Stimulated activated CD4-positive, alpha-beta T cell treated with anti-CD3 and anti-CD28 coated beads, Interleukin-12 subunit alpha, Interleukin-12 subunit beta, amount 100 ng/mL, for 24 hours (primary cell): ENCODE measurements around the gene ZG16.

Experiments
- DNase-seq, 2 experiments: peaks; one replicate each; pipeline ENCODE4 v3.0.0-alpha.2; 2020; ENCODE audit warnings: low read depth in 2 of 2

The ZG16 gene

DNA sequence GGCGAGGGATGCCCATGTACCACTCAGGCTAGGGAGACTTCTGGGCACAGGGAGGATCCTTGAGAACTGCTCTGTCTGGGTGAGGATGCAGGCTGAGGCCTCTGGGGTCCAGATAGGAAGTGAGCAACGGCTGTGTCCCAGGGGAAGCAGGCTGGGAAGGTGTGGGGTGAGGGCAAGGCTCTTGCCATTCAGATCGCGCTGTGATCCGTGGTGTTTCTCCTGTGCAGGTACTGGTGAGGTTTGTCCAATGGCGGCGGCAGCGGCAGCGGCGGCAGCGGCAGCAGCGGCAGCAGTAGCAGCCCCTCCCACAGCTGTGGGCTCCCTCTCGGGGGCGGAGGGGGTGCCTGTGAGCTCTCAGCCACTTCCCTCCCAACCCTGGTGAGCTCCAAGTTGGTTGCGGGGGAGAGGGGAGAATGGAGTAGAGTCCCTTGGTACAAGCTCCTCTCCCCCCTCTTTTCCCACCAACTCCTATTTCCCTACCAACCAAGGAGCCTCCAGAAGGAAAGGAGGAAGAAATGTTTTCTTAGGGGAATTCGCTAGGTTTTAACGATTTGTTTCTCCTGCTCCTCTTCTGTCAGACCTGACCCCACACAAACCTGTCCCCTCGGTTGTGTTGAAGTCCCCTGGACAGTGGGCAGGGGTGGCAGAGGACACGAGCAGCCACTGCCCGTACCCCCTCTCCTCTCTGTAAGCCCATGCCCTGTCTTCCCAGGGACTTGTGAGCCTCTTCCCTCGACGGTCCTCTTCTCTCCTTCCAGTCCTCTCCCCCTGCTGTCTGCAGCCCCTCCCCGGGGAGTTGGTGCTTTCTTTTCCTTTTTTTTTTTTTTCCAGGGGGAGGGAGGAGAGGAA, 32.0 kb downstream of the ZG16 start:
- no peak for DNase-seq

DNA sequence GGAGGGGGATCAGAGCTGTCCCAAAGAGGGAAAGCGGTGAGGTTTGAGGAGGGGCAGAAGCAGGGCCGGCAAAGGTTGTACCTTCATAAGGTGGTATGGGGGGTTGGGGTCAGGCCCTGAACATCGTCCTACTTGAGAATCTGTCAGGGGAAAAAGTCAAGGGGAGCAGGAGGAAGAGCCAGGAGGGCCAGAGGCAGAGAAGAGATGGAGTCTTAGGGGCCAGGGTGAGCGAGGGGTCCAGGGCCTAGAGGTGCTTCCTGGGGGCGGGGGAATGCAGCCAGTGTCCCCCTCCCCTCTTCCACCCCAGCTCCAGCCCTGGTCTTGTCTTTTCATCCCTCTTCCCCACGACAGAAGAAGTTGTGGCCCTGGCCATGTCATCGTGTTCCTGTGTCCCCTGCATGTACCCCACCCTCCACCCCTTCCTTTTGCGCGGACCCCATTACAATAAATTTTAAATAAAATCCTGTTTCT, 32.7 kb downstream of the ZG16 start:
- DNase-seq, result no peak

DNA sequence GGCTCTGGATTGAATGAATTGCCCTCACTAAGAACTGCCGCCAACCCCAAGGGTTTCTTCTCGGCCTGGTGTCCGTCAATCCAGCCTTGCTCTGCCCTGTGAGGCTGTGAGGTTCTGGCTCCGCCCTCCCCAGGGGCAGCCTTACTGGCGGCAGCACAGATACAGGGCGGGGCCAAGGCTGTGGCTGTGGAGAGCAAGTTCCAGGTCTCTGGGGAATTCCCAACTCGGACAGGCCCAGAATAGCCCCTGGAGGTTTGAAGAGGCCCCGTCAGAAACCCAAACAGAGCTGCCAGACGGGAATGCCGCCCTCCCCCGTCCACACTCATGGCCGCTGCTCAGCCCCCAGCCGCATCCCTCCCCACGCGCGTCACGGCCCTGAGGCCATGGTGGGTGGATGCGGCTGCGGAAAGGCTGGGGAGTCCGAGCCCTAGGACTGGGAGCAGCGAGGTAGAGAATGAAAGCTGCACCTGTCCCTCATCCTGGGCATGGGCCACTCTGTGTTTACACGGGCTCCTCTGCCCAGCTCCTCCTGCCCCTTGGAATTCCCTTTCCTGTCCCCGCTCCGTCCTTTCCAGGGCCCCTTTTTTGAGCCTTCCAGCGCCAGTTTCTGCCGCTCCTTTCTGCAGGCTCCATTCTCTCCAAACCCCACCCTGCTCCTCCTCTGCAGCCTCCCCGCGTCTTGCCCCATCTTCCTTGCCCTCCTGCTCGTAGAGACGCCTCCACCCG, 33.3 kb downstream of the ZG16 start:
- DNase-seq, result peak; percentile 44 to 84

DNA sequence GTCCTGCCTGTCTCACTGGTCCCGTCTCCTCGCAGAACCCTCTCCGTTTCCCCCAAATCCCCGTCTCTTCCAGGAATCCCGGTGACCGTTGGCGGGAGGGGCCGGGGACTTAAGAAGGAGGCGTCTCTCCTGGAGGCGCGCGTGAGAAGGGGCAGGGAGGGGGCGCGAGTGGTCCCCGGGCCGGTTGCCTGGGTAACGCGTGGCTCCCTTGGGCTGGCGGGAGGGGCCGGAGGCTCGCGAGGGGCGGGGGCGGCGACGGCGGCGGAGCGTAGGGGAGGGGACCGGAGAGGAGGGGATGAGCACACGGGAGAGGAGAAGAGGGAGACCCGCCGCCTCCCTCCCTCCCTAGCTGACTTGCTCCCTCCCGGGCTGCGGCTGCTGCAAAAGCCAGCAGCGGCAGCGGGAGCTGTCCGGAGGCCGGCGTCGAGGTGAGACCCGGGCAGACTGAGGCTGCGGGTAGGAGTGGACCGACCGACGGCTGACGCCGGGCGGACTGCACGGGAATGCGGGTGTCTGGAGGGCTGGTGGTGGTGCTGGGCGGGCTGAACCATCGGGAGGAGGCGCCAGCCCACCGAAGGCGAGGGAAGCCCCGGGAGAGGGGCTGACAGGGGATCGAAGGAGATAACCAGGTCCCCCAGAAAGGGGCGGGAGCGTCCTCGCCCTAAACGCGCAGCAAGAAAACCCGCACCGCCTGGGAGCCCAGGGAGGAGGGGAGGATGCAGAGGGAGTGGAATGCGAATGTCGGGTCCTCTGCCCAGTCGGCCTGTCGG, 34.0 kb downstream of the ZG16 start, which contains the start of gene PRRT2:
PRRT2 (plus strand) TSS at position 298 of the 770 bp plus-strand sequence. CDS start 862 bp downstream, outside the sequence.
- no peak for DNase-seq

DNA sequence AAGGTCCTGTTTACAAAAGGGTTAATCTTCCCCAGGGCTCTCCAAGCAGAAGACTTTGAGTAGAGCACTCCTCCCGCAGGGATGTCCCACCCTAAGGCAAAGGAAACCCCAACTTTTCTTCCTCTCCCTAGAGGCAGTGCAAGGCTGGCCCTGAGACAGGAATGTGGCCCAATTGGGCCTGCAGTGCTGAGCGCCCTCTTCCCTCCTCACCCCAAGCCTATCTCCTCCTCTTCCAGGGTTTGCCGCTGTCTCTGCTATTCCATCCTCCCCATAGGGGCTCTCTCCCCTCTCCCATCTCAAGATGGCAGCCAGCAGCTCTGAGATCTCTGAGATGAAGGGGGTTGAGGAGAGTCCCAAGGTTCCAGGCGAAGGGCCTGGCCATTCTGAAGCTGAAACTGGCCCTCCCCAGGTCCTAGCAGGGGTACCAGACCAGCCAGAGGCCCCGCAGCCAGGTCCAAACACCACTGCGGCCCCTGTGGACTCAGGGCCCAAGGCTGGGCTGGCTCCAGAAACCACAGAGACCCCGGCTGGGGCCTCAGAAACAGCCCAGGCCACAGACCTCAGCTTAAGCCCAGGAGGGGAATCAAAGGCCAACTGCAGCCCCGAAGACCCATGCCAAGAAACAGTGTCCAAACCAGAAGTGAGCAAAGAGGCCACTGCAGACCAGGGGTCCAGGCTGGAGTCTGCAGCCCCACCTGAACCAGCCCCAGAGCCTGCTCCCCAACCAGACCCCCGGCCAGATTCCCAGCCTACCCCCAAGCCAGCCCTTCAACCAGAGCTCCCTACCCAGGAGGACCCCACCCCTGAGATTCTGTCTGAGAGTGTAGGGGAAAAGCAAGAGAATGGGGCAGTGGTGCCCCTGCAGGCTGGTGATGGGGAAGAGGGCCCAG, 34.9 kb downstream of the ZG16 start:
- DNase-seq, result no peak

DNA sequence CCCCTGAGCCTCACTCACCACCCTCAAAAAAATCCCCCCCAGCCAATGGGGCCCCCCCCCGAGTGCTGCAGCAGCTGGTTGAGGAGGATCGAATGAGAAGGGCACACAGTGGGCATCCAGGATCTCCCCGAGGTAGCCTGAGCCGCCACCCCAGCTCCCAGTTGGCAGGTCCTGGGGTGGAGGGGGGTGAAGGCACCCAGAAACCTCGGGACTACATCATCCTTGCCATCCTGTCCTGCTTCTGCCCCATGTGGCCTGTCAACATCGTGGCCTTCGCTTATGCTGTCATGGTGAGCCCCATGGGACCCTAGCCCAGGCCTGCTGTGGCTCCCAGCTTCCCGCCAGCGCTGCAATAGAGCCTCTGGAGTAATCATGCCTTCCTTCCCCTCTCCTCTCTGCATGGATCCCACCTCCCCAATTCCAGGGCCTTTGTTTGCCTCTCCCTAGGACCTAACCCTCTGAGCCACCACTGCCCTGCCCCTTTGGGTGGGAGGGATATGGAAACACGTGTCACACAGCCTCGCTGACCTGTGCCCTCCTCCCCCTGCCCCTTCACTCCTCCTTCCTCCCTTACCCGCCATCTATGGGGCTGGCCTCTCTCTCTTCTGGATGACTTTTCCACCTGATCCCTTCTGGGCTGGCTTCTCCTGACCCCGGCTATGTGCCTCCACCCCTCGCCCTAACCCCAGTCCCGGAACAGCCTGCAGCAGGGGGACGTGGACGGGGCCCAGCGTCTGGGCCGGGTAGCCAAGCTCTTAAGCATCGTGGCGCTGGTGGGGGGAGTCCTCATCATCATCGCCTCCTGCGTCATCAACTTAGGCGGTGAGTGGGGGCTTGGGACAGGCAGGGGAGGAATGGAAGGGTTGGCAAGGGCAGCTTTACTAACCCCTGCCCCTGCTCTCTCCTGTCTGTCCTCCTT, 35.8 kb downstream of the ZG16 start:
- DNase-seq, result no peak

DNA sequence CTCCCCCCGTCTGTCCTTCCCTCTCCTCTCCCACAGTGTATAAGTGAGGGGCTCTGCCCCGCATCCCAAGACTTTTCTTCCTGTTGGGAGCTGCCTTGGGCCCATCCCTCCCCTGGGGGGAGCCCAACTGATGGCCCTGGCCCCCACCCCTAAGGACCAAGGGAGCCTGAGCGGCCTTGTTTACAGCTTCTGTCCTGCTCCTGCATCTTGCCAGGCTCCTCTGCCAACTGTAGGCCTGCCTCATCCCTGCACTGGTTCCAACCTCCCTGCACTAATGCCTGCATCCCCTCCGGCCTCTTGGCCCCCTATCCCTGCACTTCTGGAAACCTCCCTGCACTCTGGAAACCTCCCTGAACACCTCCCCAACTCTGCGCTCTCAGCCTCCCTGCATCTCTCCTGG, 36.5 kb downstream of the ZG16 start:
- no peak for DNase-seq

DNA sequence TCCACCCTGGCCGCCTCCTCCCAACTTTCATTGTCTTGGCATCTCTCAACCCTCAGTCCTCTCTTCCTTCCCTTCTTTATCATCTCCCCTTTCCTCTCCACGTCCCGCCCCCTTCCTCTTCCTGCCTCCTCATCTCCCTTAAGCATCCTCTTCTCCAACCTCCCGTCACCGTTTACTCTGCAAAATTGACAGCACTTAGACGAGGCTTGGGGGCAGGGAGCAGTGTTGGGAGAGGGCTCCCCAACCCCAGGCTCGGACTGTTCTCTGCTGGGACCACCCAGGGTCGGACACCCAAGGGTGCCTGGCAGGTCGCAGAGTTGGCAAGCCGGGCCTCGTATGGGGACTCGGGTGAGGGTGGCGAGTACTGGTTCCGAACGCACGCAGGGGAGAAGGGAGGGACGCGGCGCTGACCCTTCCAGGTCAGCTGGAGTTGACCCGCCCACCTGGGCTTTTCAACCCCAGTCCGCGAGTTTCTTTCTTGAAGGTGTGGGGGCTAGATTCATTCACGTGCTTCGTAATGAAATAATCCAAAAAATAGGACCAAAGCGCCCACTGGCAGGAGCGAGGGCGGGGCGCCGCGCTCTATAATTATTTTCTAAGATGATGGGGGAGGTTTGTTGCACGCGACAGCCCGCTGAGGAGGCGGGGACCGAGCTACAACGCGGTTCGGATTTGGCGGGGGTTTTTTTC, 37.1 kb downstream of the ZG16 start:
- no peak for DNase-seq

DNA sequence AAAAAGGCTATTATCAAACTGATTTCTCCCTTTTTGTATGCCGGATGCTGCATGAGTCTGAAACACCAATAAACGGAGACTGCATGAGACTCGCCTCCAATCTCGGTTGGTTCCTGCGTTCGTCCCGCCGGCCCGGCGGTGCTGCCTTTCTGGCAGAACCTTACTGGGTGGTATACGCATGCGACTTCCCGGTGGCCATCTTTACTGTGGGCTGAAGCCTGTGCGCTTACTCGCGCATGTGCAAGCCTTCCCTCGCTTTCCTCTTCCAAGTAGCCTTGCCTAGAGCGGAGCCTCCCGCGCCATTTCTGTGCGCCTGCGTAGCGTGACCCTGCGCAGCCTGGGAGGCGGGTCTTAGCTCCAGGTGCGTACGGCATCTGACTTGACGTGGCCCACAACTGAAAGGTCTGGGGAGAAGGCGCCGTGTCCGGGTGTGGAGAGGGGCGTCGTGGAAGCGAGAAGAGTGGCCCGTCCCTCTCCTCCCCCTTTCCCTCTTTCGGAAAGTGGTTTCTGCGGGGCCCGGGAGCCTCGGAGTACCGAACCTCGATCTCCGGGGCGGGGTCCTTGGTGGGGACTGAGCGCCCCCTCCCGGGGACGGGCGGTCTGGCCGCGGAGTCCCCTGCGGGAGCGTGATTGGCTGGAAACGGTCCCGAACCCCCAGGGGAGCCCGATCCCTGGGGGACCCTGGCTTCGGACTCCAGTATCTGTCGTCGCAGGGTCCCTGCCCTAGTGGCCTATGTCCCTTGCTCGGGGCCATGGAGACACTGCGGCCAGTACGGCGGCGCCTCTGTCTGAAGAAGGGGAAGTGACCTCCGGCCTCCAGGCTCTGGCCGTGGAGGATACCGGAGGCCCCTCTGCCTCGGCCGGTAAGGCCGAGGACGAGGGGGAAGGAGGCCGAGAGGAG, 38.0 kb downstream of the ZG16 start, which contains the start of gene PAGR1:
PAGR1 (plus strand) TSS at position 360 of the 901 bp plus-strand sequence; CDS start at position 734, 374 bp downstream.
- DNase-seq, result peak; percentile 97 to 98

DNA sequence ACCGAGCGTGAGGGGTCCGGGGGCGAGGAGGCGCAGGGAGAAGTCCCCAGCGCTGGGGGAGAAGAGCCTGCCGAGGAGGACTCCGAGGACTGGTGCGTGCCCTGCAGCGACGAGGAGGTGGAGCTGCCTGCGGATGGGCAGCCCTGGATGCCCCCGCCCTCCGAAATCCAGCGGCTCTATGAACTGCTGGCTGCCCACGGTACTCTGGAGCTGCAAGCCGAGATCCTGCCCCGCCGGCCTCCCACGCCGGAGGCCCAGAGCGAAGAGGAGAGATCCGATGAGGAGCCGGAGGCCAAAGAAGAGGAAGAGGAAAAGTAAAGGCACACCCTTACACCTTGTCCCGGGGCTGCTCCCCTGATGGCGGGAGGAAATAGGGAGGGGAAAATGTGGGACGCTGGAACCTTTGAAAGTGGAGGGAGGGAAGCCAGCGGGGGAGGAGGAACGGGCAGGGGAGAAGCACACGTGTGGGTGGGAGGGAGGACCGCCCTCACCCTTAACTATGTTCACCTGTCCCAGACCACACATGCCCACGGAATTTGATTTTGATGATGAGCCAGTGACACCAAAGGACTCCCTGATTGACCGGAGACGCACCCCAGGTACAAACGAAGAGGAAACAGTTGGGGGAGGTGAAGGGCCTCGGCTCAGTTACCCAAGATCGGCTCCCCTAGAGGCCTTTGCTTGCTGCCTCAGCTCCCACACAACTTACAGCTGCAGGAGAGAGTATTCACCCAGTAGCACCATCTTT, 38.8 kb downstream of the ZG16 start:
- peak in 1 of 2 experiments; percentile 40 for DNase-seq

DNA sequence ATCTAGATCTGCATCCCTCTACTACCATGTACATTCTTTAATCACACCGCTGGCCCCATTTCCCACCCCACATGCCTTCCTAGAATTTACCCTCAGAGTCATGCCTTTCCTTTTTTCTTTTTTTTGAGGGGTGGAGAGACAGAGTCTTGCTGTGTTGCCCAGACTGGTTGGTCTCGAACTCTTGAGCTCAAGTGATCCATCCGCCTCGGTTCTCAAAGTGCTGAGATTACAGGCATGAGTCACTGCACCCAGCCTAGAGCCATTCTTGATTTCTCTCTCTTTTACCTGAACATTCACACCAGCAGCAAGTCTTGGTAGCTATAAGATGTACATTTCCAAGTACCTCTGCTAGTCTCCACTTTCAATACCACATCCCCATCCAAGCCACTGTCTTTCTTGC, 40.0 kb downstream of the ZG16 start:
- DNase-seq, result no peak

DNA sequence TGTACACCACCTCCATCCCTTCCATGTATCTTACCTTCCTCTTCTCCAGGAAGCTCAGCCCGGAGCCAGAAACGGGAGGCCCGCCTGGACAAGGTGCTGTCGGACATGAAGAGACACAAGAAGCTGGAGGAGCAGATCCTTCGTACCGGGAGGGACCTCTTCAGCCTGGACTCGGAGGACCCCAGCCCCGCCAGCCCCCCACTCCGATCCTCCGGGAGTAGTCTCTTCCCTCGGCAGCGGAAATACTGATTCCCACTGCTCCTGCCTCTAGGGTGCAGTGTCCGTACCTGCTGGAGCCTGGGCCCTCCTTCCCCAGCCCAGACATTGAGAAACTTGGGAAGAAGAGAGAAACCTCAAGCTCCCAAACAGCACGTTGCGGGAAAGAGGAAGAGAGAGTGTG, 41.5 kb downstream of the ZG16 start:
- DNase-seq, result no peak

DNA sequence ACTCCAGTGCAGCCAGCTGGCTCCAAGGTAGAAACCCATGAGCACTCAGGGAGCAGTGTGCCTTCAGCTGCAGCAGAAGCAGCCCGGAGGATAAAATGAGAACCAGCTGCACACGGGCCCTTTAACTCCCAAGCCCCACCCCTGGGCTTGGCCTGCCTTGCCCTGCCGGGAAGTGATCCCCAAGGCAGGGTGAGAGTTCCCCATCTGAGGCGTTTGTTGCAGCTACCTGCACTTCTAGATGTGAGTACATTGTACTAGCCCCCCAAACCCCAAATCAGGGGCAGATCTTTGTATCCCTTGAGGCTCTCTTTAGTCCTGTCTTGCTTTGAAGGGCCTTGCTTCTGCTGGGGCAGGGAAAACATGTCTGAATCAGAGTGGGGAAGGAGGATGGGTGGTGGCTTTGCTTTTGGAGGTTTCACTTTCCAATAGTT, 42.2 kb downstream of the ZG16 start, which contains the start of gene MVP:
MVP (plus strand) TSS at position 192 of the 431 bp plus-strand sequence. CDS start 10,088 bp downstream, outside the sequence.
- no peak for DNase-seq

DNA sequence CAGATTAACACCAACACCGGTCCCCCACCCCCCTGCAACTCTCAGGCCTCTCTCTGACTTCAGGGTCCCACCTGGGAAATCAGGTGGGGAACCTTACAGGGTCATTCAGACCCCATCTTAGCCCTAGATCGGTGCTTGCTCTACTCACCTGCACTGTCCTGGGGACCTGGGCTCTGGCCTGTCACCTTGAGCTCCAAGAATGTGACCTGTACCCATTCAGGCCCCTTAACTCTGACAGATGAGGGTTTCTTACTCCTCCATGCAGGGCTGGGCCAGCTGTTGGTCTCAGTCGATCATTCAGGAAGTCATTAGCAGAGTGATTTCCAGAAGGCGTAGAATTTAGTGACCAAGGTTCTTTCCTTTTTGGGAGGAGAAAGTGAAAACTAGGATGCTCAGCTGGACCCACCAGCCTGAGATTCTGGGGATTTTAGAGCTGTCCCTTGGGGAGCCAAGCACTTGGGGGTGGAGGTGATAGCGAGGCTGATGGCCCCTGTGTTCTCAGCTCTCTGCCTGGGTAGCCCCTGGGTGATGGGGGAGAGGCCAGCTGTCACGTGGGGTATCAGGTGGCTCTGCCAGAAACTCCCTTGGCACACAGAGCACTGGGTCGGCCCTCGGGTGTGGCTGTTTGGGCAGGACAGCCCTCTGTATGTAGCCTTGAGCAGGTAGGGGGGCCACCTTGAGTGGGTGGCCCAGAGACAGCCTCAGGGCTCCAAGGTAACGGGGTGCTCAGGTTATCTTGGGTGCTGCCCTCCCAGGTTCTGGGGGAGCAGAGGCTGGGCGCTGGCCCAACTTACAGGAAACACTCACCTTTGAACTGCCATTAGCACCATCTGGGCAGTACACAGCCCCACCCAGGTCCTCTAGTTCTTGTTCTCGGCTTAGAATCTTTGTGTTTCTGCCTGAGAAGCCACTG, 42.9 kb downstream of the ZG16 start:
- no peak for DNase-seq

DNA sequence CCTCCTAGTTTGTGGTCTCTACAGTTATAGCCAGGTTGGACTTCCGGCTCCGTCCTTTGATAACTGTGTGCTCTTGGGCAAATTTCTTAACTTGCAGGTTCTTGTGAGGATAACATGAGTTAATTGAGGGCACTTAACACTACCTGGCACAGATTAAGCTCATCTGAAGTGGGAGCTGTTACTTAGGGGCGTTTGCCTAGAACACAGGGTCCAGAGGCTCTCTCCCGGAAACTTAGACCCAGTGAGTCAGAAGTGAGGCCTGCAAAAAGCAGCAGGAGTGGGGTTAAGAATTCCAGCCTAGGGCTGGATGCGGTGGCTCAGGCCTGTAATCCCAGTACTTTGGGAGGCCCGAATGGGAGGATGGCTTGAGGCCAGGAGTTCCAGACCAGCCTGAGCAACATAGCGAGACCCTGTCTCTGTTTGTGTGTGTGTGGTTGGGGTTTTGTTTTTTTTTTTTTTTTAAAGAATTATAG, 43.6 kb downstream of the ZG16 start:
- no peak for DNase-seq

DNA sequence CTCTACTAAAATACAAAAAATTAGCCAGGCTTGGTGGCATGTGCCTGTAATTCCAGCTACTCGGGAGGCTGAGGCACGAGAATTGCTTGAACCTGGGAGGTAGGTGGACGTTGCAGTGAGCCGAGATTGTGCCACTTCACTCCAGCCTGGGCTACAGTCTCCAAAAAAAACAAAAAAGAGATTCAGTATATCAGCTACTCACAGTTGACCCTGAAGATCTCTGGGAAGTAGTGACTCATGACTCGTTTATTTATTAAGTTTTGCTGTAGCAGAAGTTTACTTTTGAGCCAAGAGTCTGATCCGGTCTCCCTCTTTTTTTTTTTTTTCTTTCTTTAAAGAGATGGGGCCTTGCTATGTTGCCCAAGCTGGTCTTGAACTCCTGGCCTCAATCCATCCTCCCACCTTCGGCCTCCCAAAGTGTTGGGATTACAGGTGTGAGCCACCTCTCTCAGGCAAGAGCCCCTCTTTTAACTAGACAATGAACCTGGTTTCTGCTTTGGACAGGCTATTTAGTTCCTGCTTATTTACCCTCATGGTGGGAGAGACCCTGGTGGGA, 46.6 kb downstream of the ZG16 start:
- DNase-seq, result no peak
